ENCODE measurements around the gene CD46. TPM values are rescaled to one million over a fixed set of nuclear protein-coding genes. Genes with fewer than 3 reads are reported as not detected.
"Not testable (repeated sequence)": the region's sequence is repeated elsewhere in the genome, so short reads cannot be mapped to it uniquely, and the experiment has no call there.

Gene CD46
- total RNA-seq (2022) (181 and 184 TPM in 2 replicates), Bru-seq, nascent RNA (percentile 95 among the genes with signal in this experiment), BruChase-seq, experiment 1, labeled RNA remaining after a 6-hour chase (percentile 97 among the genes with signal in this experiment), BruChase-seq, experiment 2, labeled RNA remaining after a 2-hour chase (percentile 98 among the genes with signal in this experiment)
- long read RNA-seq, transcript CD46-204 (11 exons, 3,188 nt), result major isoform, 136 of 525 reads
- long read RNA-seq, transcript CD46-203 (12 exons, 3,233 nt), result minor isoform, 77 of 525 reads
- long read RNA-seq, transcript CD46-207 (12 exons, 3,281 nt), result minor isoform, 106 of 525 reads
- long read RNA-seq, transcript CD46-208 (13 exons, 3,326 nt), result minor isoform, 78 of 525 reads
- long read RNA-seq, partial matches to known transcripts, result 23 of 525 reads
- long read RNA-seq, other reads (novel, unspliced or antisense), result 80 of 525 reads

DNA sequence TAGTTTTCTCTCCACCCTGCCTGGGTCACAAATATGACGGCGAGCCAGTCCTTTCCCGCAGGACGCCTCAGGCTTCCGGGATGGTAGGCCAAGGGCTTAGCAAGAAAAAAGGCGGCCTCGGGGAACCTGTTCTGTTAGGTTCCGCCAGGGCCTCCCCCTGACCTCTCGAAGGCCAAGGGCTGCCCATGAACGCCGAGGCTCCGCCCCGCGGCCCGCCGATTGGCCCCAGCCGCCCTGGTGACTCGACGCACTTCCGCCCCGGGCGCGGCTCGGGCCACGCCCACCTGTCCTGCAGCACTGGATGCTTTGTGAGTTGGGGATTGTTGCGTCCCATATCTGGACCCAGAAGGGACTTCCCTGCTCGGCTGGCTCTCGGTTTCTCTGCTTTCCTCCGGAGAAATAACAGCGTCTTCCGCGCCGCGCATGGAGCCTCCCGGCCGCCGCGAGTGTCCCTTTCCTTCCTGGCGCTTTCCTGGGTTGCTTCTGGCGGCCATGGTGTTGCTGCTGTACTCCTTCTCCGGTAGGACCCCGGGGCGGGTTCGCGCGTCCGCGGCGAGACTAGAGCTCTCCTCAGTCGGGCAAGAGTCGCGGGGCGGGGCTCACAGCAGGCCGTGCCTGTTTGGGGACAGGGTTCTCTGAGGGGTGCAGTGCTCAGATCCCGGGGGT, at the start of gene CD46:
Gene CD46, plus strand, starts transcription at position 265 of the 666 bp plus-strand sequence. Its CDS starts 159 bp downstream, at position 424.
- CTCF ChIA-PET, result interaction anchor here (0.6 to 5.7 kb wide), 6 partner anchors 11 to 68 kb away, joined by 3 to 46 read pairs (median 5); no protein-coding TSS in a partner anchor
- H3K4me1 Mint-ChIP-seq (ENCODE audit: insufficient read depth, unreplicated experiment), result peaks cover 63% of the 10 kb centered on the region
- peak; percentile 100 for DNase-seq (ENCODE audit: unreplicated experiment)
- TF ChIP-seq, protein P1, sequence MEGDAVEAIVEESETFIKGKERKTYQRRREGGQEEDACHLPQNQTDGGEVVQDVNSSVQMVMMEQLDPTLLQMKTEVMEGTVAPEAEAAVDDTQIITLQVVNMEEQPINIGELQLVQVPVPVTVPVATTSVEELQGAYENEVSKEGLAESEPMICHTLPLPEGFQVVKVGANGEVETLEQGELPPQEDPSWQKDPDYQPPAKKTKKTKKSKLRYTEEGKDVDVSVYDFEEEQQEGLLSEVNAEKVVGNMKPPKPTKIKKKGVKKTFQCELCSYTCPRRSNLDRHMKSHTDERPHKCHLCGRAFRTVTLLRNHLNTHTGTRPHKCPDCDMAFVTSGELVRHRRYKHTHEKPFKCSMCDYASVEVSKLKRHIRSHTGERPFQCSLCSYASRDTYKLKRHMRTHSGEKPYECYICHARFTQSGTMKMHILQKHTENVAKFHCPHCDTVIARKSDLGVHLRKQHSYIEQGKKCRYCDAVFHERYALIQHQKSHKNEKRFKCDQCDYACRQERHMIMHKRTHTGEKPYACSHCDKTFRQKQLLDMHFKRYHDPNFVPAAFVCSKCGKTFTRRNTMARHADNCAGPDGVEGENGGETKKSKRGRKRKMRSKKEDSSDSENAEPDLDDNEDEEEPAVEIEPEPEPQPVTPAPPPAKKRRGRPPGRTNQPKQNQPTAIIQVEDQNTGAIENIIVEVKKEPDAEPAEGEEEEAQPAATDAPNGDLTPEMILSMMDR (IDR thresholded peaks at IDR 0.05; ENCODE audit: unreplicated experiment), result no peak
- H3K4me3 Mint-ChIP-seq (ENCODE audit: unreplicated experiment), result peak within 1 kb of the TSS; percentile 99
- intact Hi-C loops (cut with micrococcal nuclease), result loop anchor here (1.0 to 2.0 kb wide), 2 partner anchors 45 kb away; no protein-coding TSS in a partner anchor
- POLR2A ChIA-PET, result interaction anchor here (0.6 to 7.1 kb wide), 51 partner anchors 9 to 1894 kb away, joined by 3 to 160 read pairs (median 4); partner anchors contain the start of genes C1orf116 and CD55
- H3K27ac Mint-ChIP-seq (ENCODE audit: low read depth, unreplicated experiment), result peak within 1 kb of the TSS; percentile 96
- peaks cover 6% of the 10 kb centered on the region for H3K36me3 Mint-ChIP-seq (ENCODE audit: insufficient read depth, unreplicated experiment)
- H3K9me3 Mint-ChIP-seq (ENCODE audit: unreplicated experiment), result peaks cover 7% of the 10 kb centered on the region
- H3K27me3 Mint-ChIP-seq (ENCODE audit: insufficient read depth, unreplicated experiment), result no peaks in the 10 kb centered on the region
- BruUV-seq (replicated peaks), result no TSS peak

DNA sequence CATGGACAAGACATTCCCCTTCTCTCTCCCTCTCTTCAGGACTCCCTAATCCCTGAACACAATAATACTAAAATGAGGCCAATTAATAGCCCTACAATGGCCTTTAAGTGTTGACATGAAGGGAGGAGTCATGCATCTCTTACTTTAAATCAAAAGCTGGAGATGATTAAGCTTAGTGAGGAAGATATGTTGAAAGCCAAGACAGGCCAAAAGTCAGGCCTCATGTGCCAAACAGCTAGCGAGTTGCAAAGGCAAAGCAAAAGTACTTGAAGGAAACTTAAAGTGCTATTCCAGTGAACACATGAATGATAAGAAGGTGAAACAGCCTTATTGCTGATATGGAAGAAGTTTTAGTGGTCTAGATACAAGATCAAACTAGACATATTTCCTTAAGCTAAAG, 49.5 kb upstream of the CD46 start:
- Mint-ChIP-seq H3K36me3 (ENCODE audit: insufficient read depth, unreplicated experiment) (no peaks in the 10 kb centered on the region), H3K27ac (ENCODE audit: low read depth, unreplicated experiment) (no peak overlapping the region)

DNA sequence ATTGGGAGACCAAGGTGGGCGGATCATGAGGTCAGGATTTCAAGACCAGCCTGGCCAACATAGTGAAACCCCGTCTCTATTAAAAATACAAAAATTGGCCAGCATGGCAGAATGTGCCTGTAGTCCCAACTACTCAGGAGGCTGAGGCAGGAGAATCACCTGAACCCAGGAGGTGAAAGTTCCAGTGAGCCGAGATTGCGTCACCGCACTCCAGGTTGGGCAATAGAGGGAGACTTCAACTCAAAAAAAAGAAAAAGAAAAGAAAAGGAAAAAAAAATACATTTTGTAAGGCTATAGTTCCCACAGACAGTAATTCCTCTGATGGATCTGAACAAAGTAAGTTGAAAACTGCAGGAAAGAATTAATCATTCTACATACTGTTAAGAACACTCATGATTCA, 48.1 kb upstream of the CD46 start:
- intact Hi-C loops (cut with micrococcal nuclease), result no loop called here
- POLR2A ChIA-PET, result interaction anchor here (0.7 to 1.6 kb wide), 5 partner anchors 11 to 1844 kb away, joined by 3 to 5 read pairs (median 3); partner anchors contain the start of gene PFKFB2
- CTCF ChIA-PET, result interaction anchor here (1.0 to 2.3 kb wide), 8 partner anchors 13 to 138 kb away, joined by 3 to 8 read pairs (median 5); partner anchors contain the start of gene CD46

More for the DNA sequence above, 49.5 kb upstream of the CD46 start:
- BruUV-seq (replicated peaks), result no TSS peak
- Mint-ChIP-seq H3K27me3 (ENCODE audit: insufficient read depth, unreplicated experiment) (no peaks in the 10 kb centered on the region), H3K4me3 (ENCODE audit: unreplicated experiment) (no peak overlapping the region), H3K4me1 (ENCODE audit: insufficient read depth, unreplicated experiment) (peaks cover 23% of the 10 kb centered on the region), H3K9me3 (ENCODE audit: unreplicated experiment) (no peaks in the 10 kb centered on the region)
- POLR2A ChIA-PET, result interaction anchor here (0.6 to 1.7 kb wide), 6 partner anchors 13 to 98 kb away, joined by 3 to 9 read pairs (median 4); partner anchors contain the start of gene CD46
- CTCF ChIA-PET, result interaction anchor here (0.6 to 2.3 kb wide), 11 partner anchors 36 to 1776 kb away, joined by 3 to 8 read pairs (median 5); partner anchors contain the start of gene CD46
- intact Hi-C loops (cut with micrococcal nuclease), result no loop called here
- TF ChIP-seq, protein P1 (IDR thresholded peaks at IDR 0.05; ENCODE audit: unreplicated experiment), result no peak
- no peak for DNase-seq (ENCODE audit: unreplicated experiment)

DNA sequence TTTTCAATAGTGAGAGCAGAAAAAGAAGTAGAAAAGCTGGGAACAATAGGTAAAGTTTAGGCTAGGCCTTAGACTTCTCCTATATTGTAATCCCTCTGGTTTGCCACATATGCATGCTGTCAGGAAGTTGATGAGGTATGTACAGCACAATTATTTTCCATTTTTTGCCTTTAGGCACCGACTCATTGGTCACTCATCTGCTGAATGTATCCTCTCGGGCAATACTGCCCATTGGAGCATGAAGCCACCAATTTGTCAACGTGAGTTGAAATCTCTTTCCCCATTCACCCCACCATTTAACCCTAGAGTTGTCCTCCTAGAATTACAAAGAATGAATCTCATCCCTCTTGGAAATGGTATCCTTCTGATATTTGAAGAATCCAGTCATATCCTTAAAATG, 43.9 kb upstream of the CD46 start:
- intact Hi-C loops (cut with micrococcal nuclease); H3K36me3 Mint-ChIP-seq (ENCODE audit: insufficient read depth, unreplicated experiment); H3K27me3 Mint-ChIP-seq (ENCODE audit: insufficient read depth, unreplicated experiment); H3K9me3 Mint-ChIP-seq (ENCODE audit: unreplicated experiment); BruUV-seq (replicated peaks): not testable (repeated sequence)
- H3K4me1 Mint-ChIP-seq (ENCODE audit: insufficient read depth, unreplicated experiment), result peaks cover 38% of the 10 kb centered on the region
- DNase-seq (ENCODE audit: unreplicated experiment), result peak; percentile 27
- ChIA-PET POLR2A (interaction anchor here (0.7 to 5.6 kb wide), 9 partner anchors 30 to 706 kb away, joined by 3 to 65 read pairs (median 5); partner anchors contain the start of gene CD46), CTCF (interaction anchor here (0.8 to 2.3 kb wide), 2 partner anchors 9 to 142 kb away, joined by 6 to 9 read pairs; no protein-coding TSS in a partner anchor)
- peak overlapping the region; percentile 5 for H3K4me3 Mint-ChIP-seq (ENCODE audit: unreplicated experiment)
- peak overlapping the region; percentile 84 for H3K27ac Mint-ChIP-seq (ENCODE audit: low read depth, unreplicated experiment)

More for the DNA sequence above, 48.1 kb upstream of the CD46 start:
- DNase-seq (ENCODE audit: unreplicated experiment), result peak; percentile 60
- no peak overlapping the region for H3K4me3 Mint-ChIP-seq (ENCODE audit: unreplicated experiment)
- BruUV-seq (replicated peaks), result no TSS peak
- H3K4me1 Mint-ChIP-seq (ENCODE audit: insufficient read depth, unreplicated experiment), result peaks cover 37% of the 10 kb centered on the region
- no peak overlapping the region for H3K27ac Mint-ChIP-seq (ENCODE audit: low read depth, unreplicated experiment)
- TF ChIP-seq, protein P1 (IDR thresholded peaks at IDR 0.05; ENCODE audit: unreplicated experiment), result no peak
- no peaks in the 10 kb centered on the region for H3K27me3 Mint-ChIP-seq (ENCODE audit: insufficient read depth, unreplicated experiment)
- no peaks in the 10 kb centered on the region for H3K36me3 Mint-ChIP-seq (ENCODE audit: insufficient read depth, unreplicated experiment)
- H3K9me3 Mint-ChIP-seq (ENCODE audit: unreplicated experiment), result no peaks in the 10 kb centered on the region

Data from MCF 10A (cell line).